OCI-LY1 (cell line): ENCODE results near the gene SUPT3H.

Source experiments
- H2AFZ ChIP-seq: fragments of 200-600 bp; sonication (generic), shearing (Covaris generic); 2 replicates; pipeline ENCODE4 v1.6.0; 2014; ENCODE audit warnings: antibody characterized with exemption, mild to moderate bottlenecking, low read length
- H3F3A ChIP-seq: fragments of 200-600 bp; sonication (generic), shearing (Covaris generic); 2 replicates; pipeline ENCODE4 v1.6.0; 2014; ENCODE audit warnings: mild to moderate bottlenecking, antibody characterized with exemption, low read length, moderate library complexity; ENCODE audit not compliant: insufficient read depth
- H3K27ac ChIP-seq: fragments of 200-600 bp; sonication (generic); 2 replicates; pipeline ENCODE4 v1.5.1; 2014; ENCODE audit warnings: low read length, mixed run types, mild to moderate bottlenecking, low read depth; ENCODE audit not compliant: poor library complexity, severe bottlenecking
- H3K27me3 ChIP-seq: fragments of 200-600 bp; sonication (generic); 2 replicates; pipeline ENCODE4 v1.6.0; 2014; ENCODE audit warnings: antibody characterized with exemption, mild to moderate bottlenecking, low read length, moderate library complexity; ENCODE audit not compliant: insufficient read depth
- H3K36me3 ChIP-seq: fragments of 200-600 bp; sonication (generic); 2 replicates; pipeline ENCODE4 v1.6.1; 2014; ENCODE audit warnings: mild to moderate bottlenecking, antibody characterized with exemption, low read length, moderate library complexity, mixed read lengths; ENCODE audit not compliant: insufficient read depth
- H3K4me1 ChIP-seq: fragments of 200-600 bp; sonication (generic); 2 replicates; pipeline ENCODE4 v1.5.1; 2014; ENCODE audit warnings: mild to moderate bottlenecking, low read length, moderate library complexity; ENCODE audit not compliant: insufficient read depth, severe bottlenecking
- H3K4me2 ChIP-seq: fragments of 200-600 bp; sonication (generic), shearing (Covaris generic); 2 replicates; pipeline ENCODE4 v1.6.1; 2014; ENCODE audit warnings: low read length
- H3K4me3 ChIP-seq: fragments of 200-600 bp; sonication (generic); 2 replicates; pipeline ENCODE4 v1.5.1; 2014; ENCODE audit warnings: low read length, low read depth, mild to moderate bottlenecking, mixed read lengths; ENCODE audit not compliant: poor library complexity, severe bottlenecking
- H3K79me2 ChIP-seq: fragments of 200-600 bp; shearing (Covaris generic); 2 replicates; pipeline ENCODE4 v1.6.1; 2016; ENCODE audit warnings: mixed run types, low read length, mixed read lengths; ENCODE audit not compliant: insufficient read depth
- H3K9ac ChIP-seq: fragments of 200-600 bp; sonication (generic), shearing (Covaris generic); 2 replicates; pipeline ENCODE4 v1.6.1; 2014; ENCODE audit warnings: mild to moderate bottlenecking, low read length, mixed read lengths
- H3K9me2 ChIP-seq: fragments of 200-600 bp; sonication (generic), shearing (Covaris generic); 2 replicates; pipeline ENCODE4 v1.6.1; 2014; ENCODE audit warnings: low read depth, mild to moderate bottlenecking, low read length, mixed read lengths
- H3K9me3 ChIP-seq: fragments of 200-600 bp; shearing (Covaris generic); 2 replicates; pipeline ENCODE4 v1.6.1; 2014; ENCODE audit warnings: low read length, mixed read lengths
- H4K20me1 ChIP-seq: fragments of 200-600 bp; sonication (generic), shearing (Covaris generic); 2 replicates; pipeline ENCODE4 v1.6.0; 2016; ENCODE audit warnings: mild to moderate bottlenecking, low read length; ENCODE audit not compliant: insufficient read depth
- EZH2 ChIP-seq: fragments of 200-600 bp; sonication (generic), shearing (Covaris generic); IDR thresholded peaks from 2 replicates; pipeline ENCODE4 v1.8.0; 2017; ENCODE audit warnings: borderline replicate concordance, mixed run types, mild to moderate bottlenecking, antibody characterized with exemption, low read length, moderate library complexity, mixed read lengths
- TF ChIP-seq, protein P1 (sequence below): fragments of 200-600 bp; sonication (generic), shearing (Covaris generic); IDR thresholded peaks from 2 replicates; pipeline ENCODE4 v1.5.1; 2017; ENCODE audit warnings: mild to moderate bottlenecking, antibody characterized with exemption, low read length, moderate library complexity, mixed read lengths

The SUPT3H gene

DNA sequence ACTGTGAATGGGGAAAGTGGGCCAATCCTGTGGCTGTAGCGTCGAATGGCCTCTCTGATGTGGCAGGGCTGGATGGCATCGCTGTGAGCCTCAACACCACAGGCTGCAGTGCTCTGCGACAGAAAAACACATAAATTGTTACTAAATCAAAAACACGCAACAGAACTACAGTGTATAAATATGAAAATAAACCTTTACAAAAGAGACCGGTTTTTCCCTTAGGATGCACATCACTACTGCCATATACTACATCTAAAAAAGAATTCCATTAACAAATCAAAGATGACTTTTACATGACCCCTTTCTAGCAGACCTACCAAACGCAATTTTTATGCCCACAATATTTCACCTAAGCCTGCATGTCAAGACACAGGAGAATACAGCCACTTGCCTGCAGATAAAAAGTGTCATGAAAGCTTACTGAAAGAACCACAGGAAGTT, 445.1 kb downstream of the SUPT3H start:
- Histone ChIP-seq H3K4me2 (no peak overlapping the region), H3K4me3 (no peak overlapping the region), H3K9me2 (no peaks in the 10 kb centered on the region), H3K4me1 (no peaks in the 10 kb centered on the region), H3K79me2 (no peaks in the 10 kb centered on the region), H3F3A (no peaks in the 10 kb centered on the region), H4K20me1 (no peaks in the 10 kb centered on the region), H3K36me3 (no peaks in the 10 kb centered on the region), H2AFZ (no peak overlapping the region), H3K9me3 (no peaks in the 10 kb centered on the region), H3K27ac (no peak overlapping the region), H3K9ac (no peak overlapping the region), H3K27me3 (no peaks in the 10 kb centered on the region)
- TF ChIP-seq, protein P1, sequence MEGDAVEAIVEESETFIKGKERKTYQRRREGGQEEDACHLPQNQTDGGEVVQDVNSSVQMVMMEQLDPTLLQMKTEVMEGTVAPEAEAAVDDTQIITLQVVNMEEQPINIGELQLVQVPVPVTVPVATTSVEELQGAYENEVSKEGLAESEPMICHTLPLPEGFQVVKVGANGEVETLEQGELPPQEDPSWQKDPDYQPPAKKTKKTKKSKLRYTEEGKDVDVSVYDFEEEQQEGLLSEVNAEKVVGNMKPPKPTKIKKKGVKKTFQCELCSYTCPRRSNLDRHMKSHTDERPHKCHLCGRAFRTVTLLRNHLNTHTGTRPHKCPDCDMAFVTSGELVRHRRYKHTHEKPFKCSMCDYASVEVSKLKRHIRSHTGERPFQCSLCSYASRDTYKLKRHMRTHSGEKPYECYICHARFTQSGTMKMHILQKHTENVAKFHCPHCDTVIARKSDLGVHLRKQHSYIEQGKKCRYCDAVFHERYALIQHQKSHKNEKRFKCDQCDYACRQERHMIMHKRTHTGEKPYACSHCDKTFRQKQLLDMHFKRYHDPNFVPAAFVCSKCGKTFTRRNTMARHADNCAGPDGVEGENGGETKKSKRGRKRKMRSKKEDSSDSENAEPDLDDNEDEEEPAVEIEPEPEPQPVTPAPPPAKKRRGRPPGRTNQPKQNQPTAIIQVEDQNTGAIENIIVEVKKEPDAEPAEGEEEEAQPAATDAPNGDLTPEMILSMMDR, result no peak
- no peak for TF ChIP-seq EZH2

DNA sequence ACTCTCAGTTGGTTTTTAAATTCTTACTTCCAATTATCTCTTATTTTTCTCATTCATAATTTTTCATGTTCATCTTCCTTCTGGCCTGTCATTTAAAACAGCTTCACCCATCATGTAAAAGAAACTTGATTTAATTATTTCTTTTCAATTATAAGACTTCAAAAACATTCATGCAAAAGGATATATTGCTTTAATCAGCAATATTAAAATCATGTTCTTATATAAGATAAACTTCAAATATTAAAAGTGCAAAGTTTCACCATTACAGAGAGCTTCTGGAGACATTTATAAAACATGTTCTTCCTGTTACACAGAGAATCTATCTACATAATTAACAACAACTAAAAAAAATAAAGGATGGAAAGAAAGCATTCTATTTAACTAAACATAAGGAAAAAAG, 446.3 kb downstream of the SUPT3H start:
- TF ChIP-seq, protein P1, result no peak
- no peak for TF ChIP-seq EZH2
- Histone ChIP-seq H3K27me3 (no peaks in the 10 kb centered on the region), H3K4me3 (no peak overlapping the region), H3K27ac (no peak overlapping the region), H3K4me1 (no peaks in the 10 kb centered on the region), H3K9ac (no peak overlapping the region), H3K79me2 (no peaks in the 10 kb centered on the region), H3K36me3 (no peaks in the 10 kb centered on the region), H3K9me2 (no peaks in the 10 kb centered on the region), H2AFZ (no peak overlapping the region), H3K9me3 (no peaks in the 10 kb centered on the region), H4K20me1 (no peaks in the 10 kb centered on the region), H3K4me2 (no peak overlapping the region), H3F3A (no peaks in the 10 kb centered on the region)

DNA sequence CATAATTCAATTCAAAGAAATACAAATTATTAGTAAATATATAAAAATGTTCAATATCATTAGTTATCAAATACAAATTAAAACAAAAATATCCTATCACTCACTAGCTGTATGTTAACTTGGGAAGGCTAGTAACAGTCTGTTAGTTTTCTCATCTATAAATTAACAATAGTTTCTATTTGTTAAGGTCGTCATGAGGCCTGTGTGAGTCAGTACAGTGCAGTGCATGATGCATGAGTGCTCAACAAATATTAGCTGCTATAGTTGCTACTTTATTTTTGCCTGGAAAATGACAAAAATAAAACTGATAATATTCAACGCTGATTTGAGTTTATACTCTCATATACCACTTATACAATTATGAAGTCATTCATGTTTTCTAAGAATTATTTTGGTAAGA, 451.2 kb downstream of the SUPT3H start:
- H3F3A ChIP-seq, result no peaks in the 10 kb centered on the region
- H3K27me3 ChIP-seq, result no peaks in the 10 kb centered on the region
- no peaks in the 10 kb centered on the region for H4K20me1 ChIP-seq
- H3K9me3 ChIP-seq, result no peaks in the 10 kb centered on the region
- no peaks in the 10 kb centered on the region for H3K9me2 ChIP-seq
- no peaks in the 10 kb centered on the region for H3K36me3 ChIP-seq
- no peaks in the 10 kb centered on the region for H3K79me2 ChIP-seq
- no peak overlapping the region for H2AFZ ChIP-seq
- TF ChIP-seq, protein P1, result no peak
- no peak for TF ChIP-seq EZH2
- H3K4me2 ChIP-seq, result no peak overlapping the region
- no peaks in the 10 kb centered on the region for H3K4me1 ChIP-seq
- H3K4me3 ChIP-seq, result no peak overlapping the region
- no peak overlapping the region for H3K27ac ChIP-seq
- H3K9ac ChIP-seq, result no peak overlapping the region
